H1 (cell line): ENCODE data around the gene MRC2. TPM values are rescaled to one million over a fixed set of nuclear protein-coding genes. Genes with fewer than 3 reads are reported as not detected.

Experiments
- CBX8 ChIP-seq: fragments of 300-800, 300-1000 bp; sonication (generic); IDR thresholded peaks from 2 replicates; pipeline ENCODE4 v1.7.1; 2016; ENCODE audit warnings: low read depth, low read length, borderline replicate concordance
- polyA plus RNA-seq, 7 experiments: library from polyadenylated mRNA; depleted of rRNA in 3 of 7; stranded (reverse) in 5 of 7; unstranded in 2 of 7; fragments of >200 nt in 5 of 7; fragments of 200-250 nt in 2 of 7; gene quantifications; 1 replicate in 5 of 7; 2 replicates in 1 of 7; 4 replicates in 1 of 7; pipeline versions ENCODE4 v1.2.1 to v1.2.3, GENCODE V29; 2011 to 2013; ENCODE audit warnings: missing spikeins in 2 of 7, mixed read lengths in 2 of 7
- total RNA-seq: library from RNA; stranded (reverse); fragmentation: NEBNext Ultra II Directional; extraction: Animal tissue kit (Norgen Biotek cat#: 25700); gene quantifications from 2 replicates; pipeline ENCODE4 v1.2.1, GENCODE V29; 2021

Gene MRC2
- total and polyA plus RNA-seq, 2 of the 8 experiments (the other 6 are each of a cell fraction or from before 2014, with no cell fraction given), result 7.0 to 24.2 TPM

- no peak for TF ChIP-seq CBX8
These were observed 90.4 kb downstream of the MRC2 start (continued) for GRCh38 chr17:62717889-62718288.
